ENCODE data around the gene TNS1. TPM values are rescaled to one million over a fixed set of nuclear protein-coding genes. Genes with fewer than 3 reads are reported as not detected.

TNS1 gene
- total and polyA plus RNA-seq, 9 of the 15 experiments (the other 6 are each of a cell fraction or from before 2014, with no cell fraction given), result 0.13 to 2.7 (median 0.77) TPM

GRCh38 chr2:217959723-217960122 is 43.1 kb downstream of the TNS1 start:
- H3K4me2 ChIP-seq (ENCODE audit: insufficient read depth, low read length), result no peak overlapping the region
- in situ Hi-C loops (cut with MboI) (no loop called here), intact Hi-C loops (cut with micrococcal nuclease) (no loop called here)
- H3K9me1 ChIP-seq (ENCODE audit: control insufficient read depth, insufficient read depth, low read length), result no peaks in the 10 kb centered on the region
- DNase-seq (ENCODE audit: extremely low read depth in 1 of 4, low spot score in 3 of 4) (no peak), ATAC-seq (no peak), FAIRE-seq (no peak)
- H3K9ac ChIP-seq (ENCODE audit: insufficient read depth in 1 of 2, low read depth in 2 of 2, low read length in 2 of 2), result no peak overlapping the region
- CTCF ChIA-PET (ENCODE audit: low intra/inter-chr PET ratio), result no interaction called here
- H3K4me3 ChIP-seq, result no peak overlapping the region
- BruUV-seq (replicated peaks), result no TSS peak
- H3K4me1 ChIP-seq (replicated peaks in 1 of 2; ENCODE audit: control insufficient read depth in 2 of 2, insufficient read depth in 2 of 2, low read length in 2 of 2), result no peaks in the 10 kb centered on the region; a peak in 1 of 5 replicates
- H4K20me1 ChIP-seq (replicated peaks; ENCODE audit: control insufficient read depth, insufficient read depth, low read length), result no peaks in the 10 kb centered on the region
- H3K27me3 ChIP-seq (ENCODE audit: control insufficient read depth in 2 of 2, insufficient read depth in 2 of 2, low read length in 2 of 2), result peaks cover 3 to 35% of the 10 kb centered on the region in 2 experiments; a peak in 4 of 5 replicates
- no peaks in the 10 kb centered on the region for H3K79me2 ChIP-seq (ENCODE audit: control insufficient read depth, insufficient read depth, low read length)
- no peak overlapping the region for H3K27ac ChIP-seq (ENCODE audit: extremely low read depth, low read depth, low read length)
- POLR2A ChIA-PET, result no interaction called here
- H2AFZ ChIP-seq (ENCODE audit: low read depth, low read length), result no peak overlapping the region
- H3K9me3 ChIP-seq (replicated peaks; ENCODE audit: control insufficient read depth, insufficient read depth, low read depth, low read length), result no peaks in the 10 kb centered on the region
- no peaks in the 10 kb centered on the region for H3K36me3 ChIP-seq (ENCODE audit: control insufficient read depth, insufficient read depth, low read length)
- WGBS (ENCODE audit: insufficient coverage, low coverage, missing lambda C conversion rate), result 0% methylated on average over 2 of the region's 8 CpGs
- no peak for TF ChIP-seq CEBPG (CRISPR knock-in tag; IDR thresholded peaks at IDR 0.05)
- no peak for TF ChIP-seq CEBPG (tag; conservative IDR thresholded peaks at IDR 0.05 in 1 of 2, IDR thresholded peaks at IDR 0.05 in 1 of 2)
- TF ChIP-seq PURB (CRISPR knock-in tag; IDR thresholded peaks at IDR 0.05; ENCODE audit: low read depth), result no peak
- no peak for TF ChIP-seq RBM14 (IDR thresholded peaks at IDR 0.05; ENCODE audit: borderline replicate concordance, insufficient read depth, low read depth, low read length)
- no peak for TF ChIP-seq NR3C1 (CRISPR knock-in tag; IDR thresholded peaks at IDR 0.05)
- TF ChIP-seq PYGO2 (tag; IDR thresholded peaks at IDR 0.05), result no peak
- TF ChIP-seq ZNF318 (IDR thresholded peaks at IDR 0.05; ENCODE audit: borderline replicate concordance in 1 of 2, low read depth in 1 of 2), result no peak
- TF ChIP-seq GTF3C2 (IDR thresholded peaks at IDR 0.05; ENCODE audit: borderline replicate concordance, extremely low read depth, insufficient read length), result no peak
- no peak for TF ChIP-seq ESRRB (CRISPR knock-in tag; IDR thresholded peaks at IDR 0.05; ENCODE audit: borderline replicate concordance)
- no peak for TF ChIP-seq PTTG1 (tag; IDR thresholded peaks at IDR 0.05; ENCODE audit: low read depth)

All from K562 (cell line).